Fibroblast of skin of right quadriceps (primary cell): ENCODE measurements around the gene ADCY5.

Experiments
- DNase-seq: peaks from one replicate; pipeline ENCODE4 v3.0.0-alpha.2; 2013

ADCY5 gene

GRCh38 chr3:123357275-123357674 is 91.6 kb downstream of the ADCY5 start:
- no peak for DNase-seq

- DNase-seq: peak; percentile 73
Observed at GRCh38 chr3:123353850-123354233, 95.0 kb downstream of the ADCY5 start.

GRCh38 chr3:123353227-123353849 is 95.6 kb downstream of the ADCY5 start:
- DNase-seq: no peak

GRCh38 chr3:123352134-123352554 is 96.7 kb downstream of the ADCY5 start:
- DNase-seq: no peak

GRCh38 chr3:123351501-123351900 is 97.4 kb downstream of the ADCY5 start:
- DNase-seq: no peak

GRCh38 chr3:123350971-123351370 is 97.9 kb downstream of the ADCY5 start:
- no peak for DNase-seq

GRCh38 chr3:123349566-123350435 is 99.1 kb downstream of the ADCY5 start:
- no peak for DNase-seq

- no peak for DNase-seq
Observed at GRCh38 chr3:123349201-123349535, 99.7 kb downstream of the ADCY5 start.

- DNase-seq: no peak
Observed at GRCh38 chr3:123348471-123349200, 100.3 kb downstream of the ADCY5 start.

- DNase-seq: no peak
Observed at GRCh38 chr3:123347691-123348264, 101.1 kb downstream of the ADCY5 start.

- no peak for DNase-seq
Observed at GRCh38 chr3:123347205-123347604, 101.7 kb downstream of the ADCY5 start.

GRCh38 chr3:123346021-123346420 is 102.9 kb downstream of the ADCY5 start:
- DNase-seq: no peak

- no peak for DNase-seq
Observed at GRCh38 chr3:123344907-123345594, 103.8 kb downstream of the ADCY5 start.

- DNase-seq: peak; percentile 86
Observed at GRCh38 chr3:123344175-123344906, 104.5 kb downstream of the ADCY5 start.

GRCh38 chr3:123343296-123344174 is 105.4 kb downstream of the ADCY5 start:
- no peak for DNase-seq

- DNase-seq: no peak
Observed at GRCh38 chr3:123342631-123343080, 106.2 kb downstream of the ADCY5 start.

- no peak for DNase-seq
Observed at GRCh38 chr3:123341871-123342630, 106.8 kb downstream of the ADCY5 start.

- DNase-seq: no peak
Observed at GRCh38 chr3:123340336-123340735, 108.6 kb downstream of the ADCY5 start.

GRCh38 chr3:123339302-123339701 is 109.6 kb downstream of the ADCY5 start:
- no peak for DNase-seq

- DNase-seq: no peak
Observed at GRCh38 chr3:123338620-123339061, 110.2 kb downstream of the ADCY5 start.
